Ovary (tissue), 9 donors: ENCODE data around the gene TRAF1. TPM values are rescaled to one million over a fixed set of nuclear protein-coding genes. Genes with fewer than 3 reads are reported as not detected.

Experiments
- DNase-seq, 5 donors: peaks; one replicate each; pipeline ENCODE4 v3.0.0-alpha.2; 2019 to 2020
- H3K27ac ChIP-seq, 2 donors: fragments of 200-600 bp; one replicate each; pipeline versions ENCODE4 v1.5.1 to v1.8.0; 2019 to 2022
- H3K27me3 ChIP-seq: fragments of 200-600 bp; one replicate; pipeline ENCODE4 v1.8.0; 2022
- H3K36me3 ChIP-seq: fragments of 200-600 bp; sonication (generic); one replicate; pipeline ENCODE4 v1.5.1; 2019
- H3K4me1 ChIP-seq: one replicate; pipeline ENCODE4 v1.8.1; 2013; ENCODE audit warnings: mild to moderate bottlenecking, moderate library complexity; ENCODE audit not compliant: insufficient read depth
- H3K4me3 ChIP-seq: fragments of 200-600 bp; sonication (generic); one replicate; pipeline ENCODE4 v1.5.1; 2017
- H3K9me3 ChIP-seq, 2 donors: fragments of 200-600 bp in 1 of 2; sonication (generic) in 1 of 2; one replicate each; pipeline versions ENCODE4 v1.5.1 to v1.8.1; 2013 to 2019; ENCODE audit warnings: mild to moderate bottlenecking in 1 of 2, moderate library complexity in 1 of 2
- EP300 ChIP-seq: sonication (generic); formaldehyde crosslinking; IDR thresholded peaks from one replicate; pipeline ENCODE4 v1.6.1; 2017; ENCODE audit warnings: antibody characterized with exemption
- POLR2A ChIP-seq: fragments of 450-650 bp; IDR thresholded peaks from one replicate; pipeline ENCODE4 v1.6.1; 2017; ENCODE audit warnings: antibody characterized with exemption, mild to moderate bottlenecking, moderate library complexity
- whole genome bisulfite sequencing, 3 donors: extraction: QIAGEN DNeasy Blood & Tissue Kit in 1 of 3; methylation state at CpG; one replicate each; pipeline versions ENCODE4 v1.1.5 to v1.1.7; 2013 to 2017; 5-methylcytosine and 5-hydroxymethylcytosine counted together
- intact Hi-C, 4 donors: fragments of 100-400 bp; cut with DNase I; formaldehyde crosslinking; loops; one replicate each; pipeline versions ENCODE4 v1.11.0 to v1.15.1; 2022 to 2023
- polyA plus RNA-seq, 2 donors: library from polyadenylated mRNA; stranded (reverse); fragments of 200-250 nt in 1 of 2; fragments of 350-450 nt in 1 of 2; fragmentation: Illumina TruSeq in 1 of 2; extraction: RNeasy Lipid Tissue Mini Kit (QIAGEN cat#74804) in 1 of 2; gene quantifications; one replicate each; pipeline ENCODE4 v1.2.3, GENCODE V29; 2013 to 2014
- total RNA-seq, 7 donors: library from RNA; depleted of rRNA in 2 of 7; stranded (reverse); fragments of >200 nt in 2 of 7; fragmentation: NEBNext Ultra II Directional in 3 of 7; extraction: Animal tissue kit (Norgen Biotek cat#: 25700) in 3 of 7; gene quantifications; one replicate each; pipeline versions ENCODE4 v1.1.0 to v1.2.4, GENCODE V29; 2016 to 2023
- TF ChIP-seq, protein P1 (sequence below), 3 donors: fragments of 450-650 bp in 2 of 3; fragments of 200-600 bp in 1 of 3; IDR thresholded peaks; one replicate each; pipeline versions ENCODE4 v1.5.1 to v1.8.0; 2016 to 2022; ENCODE audit warnings: antibody characterized with exemption in 3 of 3, mild to moderate bottlenecking in 1 of 3
- donor health status: DM: no; HTN: no; CAD: no; lungs with moderate emphysema.
- donor health status: DM: no; HTN: no; CAD: no.
- donor health status: Bipolar disorder and iron deficiency.
- donor health status: DM: yes; HTN: yes; CAD: no.
- donor health status: DM: no; HTN: no; CAD: no.
- donor health status: DM: yes; HTN: yes; CAD: no.

The TRAF1 gene
- total and polyA plus RNA-seq, 9 donors: 4.1 to 9.4 (median 5.5) TPM

DNA sequence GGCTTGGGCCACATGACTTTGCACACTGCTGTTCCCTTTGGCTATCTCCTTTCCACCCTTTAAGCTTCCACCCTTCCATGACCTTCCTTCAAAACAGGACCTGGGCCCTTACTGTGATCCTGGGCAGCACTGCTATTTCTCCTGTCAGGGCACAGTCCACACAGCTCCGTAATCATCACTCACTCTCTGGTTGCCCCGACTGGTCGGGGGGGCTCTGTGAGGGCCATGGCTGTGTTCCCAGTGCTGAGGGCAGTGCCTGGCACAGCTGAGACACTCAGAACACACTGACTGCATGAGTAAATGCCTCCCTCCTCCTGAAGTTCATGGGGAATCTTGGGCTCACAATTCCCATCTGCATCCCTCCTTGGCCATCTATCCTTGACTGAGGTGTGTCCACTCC lies 12.2 kb downstream of the TRAF1 start:
- DNase-seq: peak in 1 of 5 donors; percentile 15
- Histone ChIP-seq H3K36me3 (no peaks in the 10 kb centered on the region), H3K9me3 (no peaks in the 10 kb centered on the region), H3K4me1 (peaks cover 7% of the 10 kb centered on the region), H3K27ac (no peak overlapping the region), H3K4me3 (no peak overlapping the region), H3K27me3 (no peaks in the 10 kb centered on the region)
- TF ChIP-seq POLR2A (no peak), EP300 (no peak)
- TF ChIP-seq, protein P1, sequence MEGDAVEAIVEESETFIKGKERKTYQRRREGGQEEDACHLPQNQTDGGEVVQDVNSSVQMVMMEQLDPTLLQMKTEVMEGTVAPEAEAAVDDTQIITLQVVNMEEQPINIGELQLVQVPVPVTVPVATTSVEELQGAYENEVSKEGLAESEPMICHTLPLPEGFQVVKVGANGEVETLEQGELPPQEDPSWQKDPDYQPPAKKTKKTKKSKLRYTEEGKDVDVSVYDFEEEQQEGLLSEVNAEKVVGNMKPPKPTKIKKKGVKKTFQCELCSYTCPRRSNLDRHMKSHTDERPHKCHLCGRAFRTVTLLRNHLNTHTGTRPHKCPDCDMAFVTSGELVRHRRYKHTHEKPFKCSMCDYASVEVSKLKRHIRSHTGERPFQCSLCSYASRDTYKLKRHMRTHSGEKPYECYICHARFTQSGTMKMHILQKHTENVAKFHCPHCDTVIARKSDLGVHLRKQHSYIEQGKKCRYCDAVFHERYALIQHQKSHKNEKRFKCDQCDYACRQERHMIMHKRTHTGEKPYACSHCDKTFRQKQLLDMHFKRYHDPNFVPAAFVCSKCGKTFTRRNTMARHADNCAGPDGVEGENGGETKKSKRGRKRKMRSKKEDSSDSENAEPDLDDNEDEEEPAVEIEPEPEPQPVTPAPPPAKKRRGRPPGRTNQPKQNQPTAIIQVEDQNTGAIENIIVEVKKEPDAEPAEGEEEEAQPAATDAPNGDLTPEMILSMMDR (IDR thresholded peaks at IDR 0.05): no peak
- 79 to 89% (median 85%) methylated on average over 3 of the region's 3 CpGs for WGBS, 3 donors
- intact Hi-C loops: no loop called here

DNA sequence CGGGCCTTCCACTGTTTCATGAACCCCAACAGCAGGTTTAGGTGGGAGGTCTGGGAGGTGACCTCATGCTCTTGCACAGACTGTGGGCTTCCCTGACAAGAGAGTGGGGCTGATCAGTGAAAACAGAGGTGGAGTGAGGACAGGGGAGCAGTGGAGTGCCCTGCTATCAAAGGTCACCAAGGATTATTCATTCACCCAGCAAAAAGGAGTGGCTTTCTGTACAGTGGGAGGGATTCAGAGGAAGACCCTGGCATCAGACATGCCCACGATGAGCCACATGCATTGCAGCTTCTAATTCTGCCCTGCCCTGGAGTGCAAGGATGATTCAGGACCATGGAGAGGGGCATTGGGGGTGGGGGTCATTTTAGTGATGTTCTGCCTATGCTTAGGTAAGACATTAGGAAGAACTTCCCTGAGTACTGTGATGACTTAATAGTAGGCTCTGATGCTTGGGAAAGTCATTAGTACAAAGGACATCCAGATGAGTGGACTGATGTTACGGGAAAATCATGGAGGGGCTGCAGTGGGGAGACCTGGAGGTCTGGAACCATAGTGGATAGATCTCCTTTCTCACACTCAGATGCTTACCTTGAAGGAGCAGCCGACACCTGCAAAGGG lies 12.8 kb downstream of the TRAF1 start:
- DNase-seq: no peak
- intact Hi-C loops: no loop called here
- Histone ChIP-seq H3K9me3 (no peaks in the 10 kb centered on the region), H3K27me3 (no peaks in the 10 kb centered on the region), H3K4me3 (no peak overlapping the region), H3K36me3 (no peaks in the 10 kb centered on the region), H3K27ac (no peak overlapping the region), H3K4me1 (peaks cover 7% of the 10 kb centered on the region)
- 71 to 82% (median 78%) methylated on average over 4 of the region's 4 CpGs for WGBS, 3 donors
- no peak for TF ChIP-seq EP300

DNA sequence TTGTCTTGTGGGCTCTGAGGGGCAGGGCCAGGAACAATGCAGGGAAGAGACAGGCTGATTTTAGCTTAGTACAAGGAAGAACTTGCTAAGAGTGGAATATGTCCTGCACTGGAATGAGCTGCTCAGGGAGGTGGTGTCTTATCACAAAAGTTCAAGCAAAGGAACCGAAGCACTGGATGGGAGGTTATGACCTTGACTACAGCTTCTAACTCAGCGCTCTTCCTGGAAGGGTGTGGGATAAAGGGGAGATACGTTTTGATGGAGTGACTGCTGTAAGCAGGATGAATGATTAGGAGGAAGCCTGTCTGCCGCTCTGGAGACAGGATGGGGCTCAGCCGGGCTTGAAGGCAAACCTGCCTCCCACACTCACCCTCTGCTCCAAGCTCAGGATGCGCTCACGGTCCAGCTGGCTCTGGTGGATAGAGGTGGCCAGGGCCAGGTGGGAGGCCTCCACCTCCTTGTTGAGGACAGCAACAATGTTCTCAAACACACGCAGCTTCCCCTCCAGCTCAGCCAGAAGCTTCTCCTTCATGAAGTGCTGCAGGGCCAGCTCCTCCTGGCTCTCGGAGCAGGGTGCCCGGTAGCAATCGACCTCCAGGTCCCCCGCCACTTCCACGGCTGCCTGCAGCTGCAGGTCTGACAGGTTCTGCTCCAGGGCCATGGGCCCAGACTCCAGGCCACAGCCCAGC lies 13.5 kb downstream of the TRAF1 start:
- Histone ChIP-seq H3K4me1 (peaks cover 7% of the 10 kb centered on the region), H3K9me3 (no peaks in the 10 kb centered on the region), H3K27me3 (no peaks in the 10 kb centered on the region), H3K27ac (no peak overlapping the region), H3K4me3 (no peak overlapping the region), H3K36me3 (no peaks in the 10 kb centered on the region)
- DNase-seq: no peak
- TF ChIP-seq, protein P1 (IDR thresholded peaks at IDR 0.05): no peak
- TF ChIP-seq POLR2A (no peak), EP300 (no peak)
- WGBS, 3 donors: 61 to 64% (median 61%) methylated on average over 13 of the region's 13 CpGs
- intact Hi-C loops: no loop called here

DNA sequence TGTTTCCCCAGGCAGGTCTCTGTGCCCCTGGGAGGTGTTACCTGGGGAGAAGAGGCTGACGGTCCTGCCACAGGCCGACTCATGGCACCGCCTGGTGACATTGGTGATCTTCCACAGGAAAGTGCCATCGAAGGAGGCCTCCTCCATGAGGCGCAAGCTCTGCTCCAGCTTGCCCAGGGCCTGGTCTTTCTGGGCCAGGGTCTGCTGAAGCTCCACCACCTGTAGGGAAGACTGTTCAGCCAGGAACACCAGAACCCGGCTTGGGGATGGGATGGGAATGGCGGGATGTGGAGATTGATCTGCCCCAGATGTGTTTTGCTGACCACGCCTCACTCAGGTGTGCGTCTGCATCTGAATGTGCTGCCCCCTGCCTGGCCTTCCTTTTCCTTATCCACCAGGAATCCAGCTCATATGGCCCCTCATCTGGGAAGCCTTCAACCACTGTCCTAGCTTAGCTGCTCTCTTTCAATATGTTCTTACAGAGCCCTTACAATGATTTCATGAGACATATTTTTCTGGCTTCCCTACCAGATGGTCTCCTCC lies 15.2 kb downstream of the TRAF1 start:
- Histone ChIP-seq H3K27me3 (no peaks in the 10 kb centered on the region), H3K36me3 (no peaks in the 10 kb centered on the region), H3K27ac (no peak overlapping the region), H3K4me1 (peaks cover 2% of the 10 kb centered on the region), H3K4me3 (no peak overlapping the region), H3K9me3 (no peaks in the 10 kb centered on the region)
- TF ChIP-seq, protein P1 (IDR thresholded peaks at IDR 0.05): no peak
- TF ChIP-seq EP300: no peak
- intact Hi-C loops: no loop called here
- no peak for DNase-seq
- WGBS, 3 donors: 89 to 95% (median 94%) methylated on average over 9 of the region's 9 CpGs

DNA sequence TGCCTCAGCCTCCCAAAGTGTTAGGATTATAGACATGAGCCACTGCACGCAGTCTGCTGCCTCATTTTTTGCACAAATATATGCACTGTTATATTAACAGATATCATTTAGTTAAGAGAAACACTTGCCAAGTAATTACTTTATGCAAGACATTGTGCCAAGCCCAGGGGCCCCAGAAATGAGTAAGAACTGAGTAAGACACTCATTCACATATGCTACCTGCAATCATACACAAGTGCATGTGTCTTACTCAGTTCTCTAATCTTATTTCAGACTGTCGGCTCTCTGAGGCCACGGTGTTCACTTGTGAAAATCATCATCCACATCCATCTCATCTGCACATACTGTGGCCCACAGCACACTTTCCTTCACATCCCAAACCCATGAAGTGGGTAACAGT lies 16.0 kb downstream of the TRAF1 start:
- Histone ChIP-seq H3K27ac (no peak overlapping the region), H3K36me3 (no peaks in the 10 kb centered on the region)
- DNase-seq: no peak

More for the DNA sequence above, 16.0 kb downstream of the TRAF1 start:
- intact Hi-C loops: no loop called here
- Histone ChIP-seq H3K4me1 (no peaks in the 10 kb centered on the region), H3K27me3 (no peaks in the 10 kb centered on the region), H3K4me3 (no peak overlapping the region), H3K9me3 (no peaks in the 10 kb centered on the region)
- WGBS, 3 donors: 90 to 99% (median 94%) methylated on average over 3 of the region's 3 CpGs
- TF ChIP-seq EP300 (no peak), POLR2A (no peak)
